ENCODE results near the gene CLINT1.

CLINT1 gene

DNA sequence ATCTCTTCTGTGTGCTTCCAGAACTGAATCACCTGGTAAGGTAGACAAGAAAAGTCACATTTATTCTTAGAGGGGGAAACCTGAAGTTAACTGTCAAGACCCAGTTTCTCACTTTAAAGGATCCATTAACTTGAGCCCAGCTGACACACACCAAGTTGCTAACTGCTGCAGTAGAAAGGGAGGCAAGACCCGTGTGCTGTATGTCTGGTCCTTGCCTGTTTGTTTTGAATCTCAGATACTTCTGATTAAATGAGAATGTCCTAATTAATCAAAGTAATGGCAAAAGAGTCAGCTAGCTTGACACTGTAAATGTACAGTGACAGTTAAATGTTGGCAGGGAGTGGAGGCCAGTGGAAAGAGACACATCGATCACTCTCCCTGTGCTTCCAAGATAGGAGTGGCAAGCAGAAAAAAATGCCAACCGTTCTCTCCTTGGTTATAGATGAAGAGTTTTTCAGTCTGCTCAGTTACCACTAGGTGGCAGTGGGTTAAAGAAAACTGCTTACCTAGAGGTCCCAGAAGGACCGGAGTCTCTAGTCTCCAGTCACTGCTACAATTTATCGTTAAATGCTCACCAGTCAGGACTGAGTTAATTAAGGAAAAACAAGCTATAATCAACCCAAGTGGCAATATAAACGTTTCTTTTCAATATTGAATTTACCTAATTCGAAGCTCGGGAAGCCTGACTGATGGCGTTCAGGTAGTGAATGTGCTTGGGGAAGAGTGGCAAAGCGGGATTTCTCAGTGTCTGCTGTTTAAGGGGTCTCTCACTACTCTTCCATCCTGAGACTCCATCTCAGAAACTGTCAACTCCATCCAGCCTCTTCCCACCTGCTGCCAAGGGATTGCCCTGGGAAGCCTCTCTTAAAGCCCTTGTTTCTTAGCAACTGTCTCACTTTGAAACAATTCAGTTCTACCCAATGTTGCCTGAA is 97.0 kb downstream of the CLINT1 start:
- no peaks in the 10 kb centered on the region for H3K27me3 Mint-ChIP-seq
- no peak overlapping the region for H3K4me3 Mint-ChIP-seq
- no peaks in the 10 kb centered on the region for H3K36me3 Mint-ChIP-seq
- no peaks in the 10 kb centered on the region for H3K4me1 Mint-ChIP-seq
- H3K9me3 Mint-ChIP-seq: no peaks in the 10 kb centered on the region
- H3K27ac Mint-ChIP-seq: no peak overlapping the region

DNA sequence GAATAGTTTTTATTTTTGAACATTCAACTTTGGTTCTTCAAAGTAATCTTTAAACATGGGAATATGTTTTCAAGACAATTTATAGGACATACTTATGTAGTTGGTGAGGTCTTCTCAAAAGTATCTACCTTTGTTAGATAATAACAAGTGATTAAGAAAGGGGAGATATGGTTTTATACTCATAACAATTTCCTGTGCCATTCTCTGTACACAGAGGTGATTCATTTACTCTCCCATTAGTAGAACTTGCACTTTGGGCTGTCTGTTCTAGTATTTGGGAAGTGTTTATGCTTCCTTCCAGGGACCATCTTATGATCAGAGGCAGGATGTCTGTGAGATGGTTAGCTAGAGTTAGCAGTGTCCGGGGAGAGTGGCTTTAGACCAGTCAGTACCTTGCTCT is 100.2 kb downstream of the CLINT1 start:
- H3K4me3 Mint-ChIP-seq: no peak overlapping the region
- no peaks in the 10 kb centered on the region for H3K27me3 Mint-ChIP-seq
- no peaks in the 10 kb centered on the region for H3K4me1 Mint-ChIP-seq
- peaks cover 4% of the 10 kb centered on the region for H3K36me3 Mint-ChIP-seq
- no peaks in the 10 kb centered on the region for H3K9me3 Mint-ChIP-seq
- no peak overlapping the region for H3K27ac Mint-ChIP-seq

DNA sequence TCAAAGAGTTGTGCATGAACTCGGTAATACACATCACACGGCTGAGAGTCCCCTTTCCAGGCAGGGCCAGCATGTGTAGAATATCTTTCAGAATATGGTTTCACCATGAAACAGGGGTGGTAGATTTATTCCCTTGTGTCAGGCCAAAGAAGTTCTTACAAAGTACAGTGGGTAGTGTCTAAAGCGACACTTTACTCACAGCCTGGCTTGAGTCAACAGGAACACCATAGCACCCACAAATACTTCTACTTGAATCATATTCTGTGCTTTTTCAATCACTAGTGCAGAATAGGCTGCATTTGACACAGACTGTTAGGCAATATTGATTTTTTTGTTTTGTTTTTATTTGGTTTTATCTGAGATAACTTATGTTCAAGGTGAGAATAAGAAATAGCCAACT is 102.8 kb downstream of the CLINT1 start:
- Mint-ChIP-seq H3K36me3 (peaks cover 8% of the 10 kb centered on the region), H3K4me3 (no peak overlapping the region)

DNA sequence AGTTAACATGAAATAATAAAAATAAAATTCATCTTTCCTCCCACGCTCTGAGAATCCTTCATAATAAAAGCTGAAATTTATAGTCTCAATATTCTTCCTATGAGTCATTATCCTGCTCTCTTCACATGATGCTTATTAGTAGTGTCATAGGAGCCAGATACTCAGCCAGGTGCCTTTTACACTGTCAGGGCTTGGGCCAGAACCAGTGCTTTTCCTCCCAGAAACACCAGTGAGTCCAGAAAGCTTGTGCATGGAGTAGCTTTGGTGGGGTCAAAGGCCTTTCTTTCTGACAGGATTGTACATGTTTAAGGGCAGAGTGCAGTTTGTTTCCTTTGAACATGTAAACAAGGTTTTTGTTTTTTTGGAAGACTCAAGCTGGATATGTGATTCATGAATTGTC is 108.6 kb downstream of the CLINT1 start:
- Mint-ChIP-seq H3K4me3 (no peak overlapping the region), H3K9me3 (no peaks in the 10 kb centered on the region), H3K27me3 (no peaks in the 10 kb centered on the region), H3K27ac (peak overlapping the region; percentile 12), H3K36me3 (peaks cover 6% of the 10 kb centered on the region), H3K4me1 (peaks cover 27% of the 10 kb centered on the region)

More for the DNA sequence above, 102.8 kb downstream of the CLINT1 start:
- Mint-ChIP-seq H3K27ac (no peak overlapping the region), H3K9me3 (no peaks in the 10 kb centered on the region), H3K27me3 (no peaks in the 10 kb centered on the region), H3K4me1 (no peaks in the 10 kb centered on the region)

DNA sequence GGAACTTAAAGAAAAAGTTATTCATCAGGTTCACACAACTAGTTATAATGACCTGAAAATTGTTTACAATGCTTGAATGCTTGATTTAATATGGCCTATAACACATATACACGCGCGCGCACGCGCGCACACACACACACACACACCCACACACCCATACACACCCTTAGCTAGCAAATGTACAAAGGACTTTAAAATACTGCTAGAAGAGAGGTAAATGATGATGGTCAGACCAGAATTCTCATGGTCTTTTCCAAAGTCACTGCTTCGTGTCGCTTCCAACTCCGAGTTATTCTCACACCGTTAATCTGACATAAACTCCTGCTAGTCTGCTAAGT is 109.5 kb downstream of the CLINT1 start:
- Mint-ChIP-seq H3K4me1 (peaks cover 34% of the 10 kb centered on the region), H3K9me3 (no peaks in the 10 kb centered on the region), H3K4me3 (no peak overlapping the region), H3K36me3 (peaks cover 5% of the 10 kb centered on the region), H3K27ac (no peak overlapping the region), H3K27me3 (no peaks in the 10 kb centered on the region)

DNA sequence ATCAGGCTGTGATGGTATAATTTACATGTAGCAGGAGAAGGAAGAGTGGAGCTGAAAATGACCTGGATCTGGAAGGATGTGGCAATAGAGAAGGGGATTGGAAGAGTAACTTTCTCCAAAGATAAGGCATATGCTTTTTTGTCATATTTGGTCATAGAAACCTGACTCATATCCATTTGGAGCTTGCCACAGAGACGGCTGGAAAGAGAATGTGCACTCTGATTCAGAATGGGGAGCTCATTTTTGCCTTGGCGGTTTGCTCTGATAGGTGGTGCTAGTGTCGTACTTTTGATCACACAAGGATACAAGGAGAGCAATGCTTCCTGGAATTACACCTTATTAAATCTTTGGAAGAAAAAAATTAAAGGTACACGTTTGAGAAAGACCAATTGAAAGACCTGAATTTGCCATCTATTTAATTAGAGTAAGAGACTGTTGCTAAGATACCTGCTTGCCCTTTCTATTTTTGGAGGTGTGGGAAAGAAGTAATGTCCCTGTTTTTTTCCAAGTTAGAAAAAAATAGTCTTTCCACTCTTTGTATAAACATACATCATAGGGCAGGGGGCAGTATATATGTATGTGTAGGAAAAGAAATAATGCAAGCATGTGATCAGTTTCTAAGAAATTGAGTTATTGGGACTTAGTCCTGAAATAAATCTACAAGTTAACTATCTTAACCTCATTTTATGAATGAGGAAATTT is 110.0 kb downstream of the CLINT1 start:
- Mint-ChIP-seq H3K4me3 (no peak overlapping the region), H3K27me3 (no peaks in the 10 kb centered on the region), H3K36me3 (peaks cover 5% of the 10 kb centered on the region), H3K27ac (no peak overlapping the region), H3K9me3 (no peaks in the 10 kb centered on the region), H3K4me1 (peaks cover 37% of the 10 kb centered on the region)

DNA sequence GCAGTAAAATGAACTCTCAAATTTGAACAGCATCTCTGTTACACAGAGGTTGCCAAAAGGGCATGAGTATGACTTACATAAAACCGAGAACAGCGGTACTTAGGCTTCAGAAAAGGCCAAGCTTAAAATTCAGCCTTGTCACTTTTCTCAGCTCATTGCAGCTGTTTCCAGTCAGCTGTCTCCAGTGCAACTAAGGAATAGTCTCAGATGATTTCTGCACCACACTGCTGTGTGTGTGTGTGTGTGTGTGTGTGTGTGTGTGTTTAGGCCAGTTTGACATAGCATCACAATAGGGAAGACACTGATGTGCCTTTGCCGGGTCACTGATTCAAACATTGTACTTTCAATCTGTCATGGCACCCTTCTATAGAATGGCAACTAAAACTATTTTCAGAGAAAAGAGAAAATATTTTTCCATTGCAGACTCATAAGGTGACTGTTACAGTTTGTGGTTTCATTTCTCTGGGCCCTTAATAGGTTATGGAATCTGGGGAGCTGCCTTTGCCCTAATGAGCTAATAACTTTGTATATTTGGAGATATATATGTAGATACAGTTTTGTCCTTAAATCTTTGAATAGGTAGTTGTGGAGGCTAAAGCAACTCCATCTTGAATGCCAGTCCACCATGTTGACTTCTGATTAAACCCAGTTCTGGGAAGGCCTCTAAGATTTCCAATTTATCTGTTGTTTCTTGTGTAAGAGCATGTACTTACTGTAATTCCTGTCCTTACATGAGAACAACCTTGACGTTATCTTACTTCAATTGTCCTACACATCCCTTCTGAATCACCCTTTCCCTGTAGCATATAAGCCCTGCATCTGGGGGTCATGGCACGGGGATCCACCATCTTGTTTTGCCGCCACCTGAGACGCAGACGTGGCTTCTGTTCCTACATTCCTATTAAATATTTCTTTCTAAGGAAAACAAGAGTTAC is 110.9 kb downstream of the CLINT1 start:
- H3K36me3 Mint-ChIP-seq: peaks cover 5% of the 10 kb centered on the region
- H3K27me3 Mint-ChIP-seq: no peaks in the 10 kb centered on the region
- H3K27ac Mint-ChIP-seq: no peak overlapping the region
- peaks cover 39% of the 10 kb centered on the region for H3K4me1 Mint-ChIP-seq
- no peaks in the 10 kb centered on the region for H3K9me3 Mint-ChIP-seq
- H3K4me3 Mint-ChIP-seq: no peak overlapping the region

DNA sequence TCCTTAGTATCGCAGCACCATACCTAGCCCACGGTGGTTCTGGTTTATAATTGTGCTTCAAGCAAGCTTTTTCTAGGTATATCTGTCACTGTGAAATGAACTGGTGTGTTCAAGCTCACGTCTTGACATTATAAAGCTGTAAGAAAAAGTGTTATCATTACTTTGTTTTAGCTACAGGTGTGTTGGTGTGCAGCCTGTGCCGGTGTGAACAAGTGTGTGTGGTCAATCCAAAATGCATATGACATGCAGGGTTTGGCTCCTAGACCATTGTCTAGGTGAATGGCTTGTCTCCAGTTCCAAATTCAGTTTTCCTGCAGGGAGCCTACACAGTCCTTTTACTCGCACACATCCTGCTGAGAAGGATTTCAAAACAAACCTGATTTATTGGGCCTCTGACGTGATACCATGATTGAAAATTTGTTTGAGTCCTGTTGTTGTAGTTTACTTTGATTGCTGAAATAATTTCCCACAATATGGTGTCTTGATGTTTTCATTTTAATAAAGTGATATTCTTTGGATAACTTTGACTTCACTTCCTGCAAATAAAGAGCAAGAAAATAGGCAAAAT is 111.7 kb downstream of the CLINT1 start:
- no peak overlapping the region for H3K27ac Mint-ChIP-seq
- H3K36me3 Mint-ChIP-seq: peaks cover under 1% of the 10 kb centered on the region
- H3K4me3 Mint-ChIP-seq: no peak overlapping the region
- peaks cover 43% of the 10 kb centered on the region for H3K4me1 Mint-ChIP-seq
- H3K27me3 Mint-ChIP-seq: no peaks in the 10 kb centered on the region
- no peaks in the 10 kb centered on the region for H3K9me3 Mint-ChIP-seq

DNA sequence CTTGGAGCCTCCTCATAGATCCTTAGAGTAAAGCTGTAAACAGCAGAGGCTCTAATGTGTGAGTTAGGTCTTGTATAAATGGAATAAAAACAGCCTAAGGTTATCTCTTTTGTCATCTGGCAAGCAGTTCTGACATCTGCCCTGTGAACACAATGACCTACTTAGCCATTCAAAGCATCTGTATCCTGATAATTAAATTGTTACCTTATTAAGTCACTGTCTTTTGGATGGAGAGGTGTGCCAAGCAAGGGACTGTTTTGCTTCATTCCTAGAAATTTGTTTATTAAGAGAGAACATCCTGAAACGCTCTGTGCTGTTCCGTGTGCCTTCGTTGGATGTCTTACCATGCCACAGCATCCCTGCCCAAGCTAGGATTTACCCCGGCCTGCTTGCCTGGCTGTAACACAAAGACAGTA is 113.9 kb downstream of the CLINT1 start:
- H3K4me1 Mint-ChIP-seq: peaks cover 42% of the 10 kb centered on the region
- no peaks in the 10 kb centered on the region for H3K9me3 Mint-ChIP-seq
- H3K27me3 Mint-ChIP-seq: no peaks in the 10 kb centered on the region
- no peaks in the 10 kb centered on the region for H3K36me3 Mint-ChIP-seq
- no peak overlapping the region for H3K27ac Mint-ChIP-seq
- H3K4me3 Mint-ChIP-seq: peak overlapping the region; percentile 95

DNA sequence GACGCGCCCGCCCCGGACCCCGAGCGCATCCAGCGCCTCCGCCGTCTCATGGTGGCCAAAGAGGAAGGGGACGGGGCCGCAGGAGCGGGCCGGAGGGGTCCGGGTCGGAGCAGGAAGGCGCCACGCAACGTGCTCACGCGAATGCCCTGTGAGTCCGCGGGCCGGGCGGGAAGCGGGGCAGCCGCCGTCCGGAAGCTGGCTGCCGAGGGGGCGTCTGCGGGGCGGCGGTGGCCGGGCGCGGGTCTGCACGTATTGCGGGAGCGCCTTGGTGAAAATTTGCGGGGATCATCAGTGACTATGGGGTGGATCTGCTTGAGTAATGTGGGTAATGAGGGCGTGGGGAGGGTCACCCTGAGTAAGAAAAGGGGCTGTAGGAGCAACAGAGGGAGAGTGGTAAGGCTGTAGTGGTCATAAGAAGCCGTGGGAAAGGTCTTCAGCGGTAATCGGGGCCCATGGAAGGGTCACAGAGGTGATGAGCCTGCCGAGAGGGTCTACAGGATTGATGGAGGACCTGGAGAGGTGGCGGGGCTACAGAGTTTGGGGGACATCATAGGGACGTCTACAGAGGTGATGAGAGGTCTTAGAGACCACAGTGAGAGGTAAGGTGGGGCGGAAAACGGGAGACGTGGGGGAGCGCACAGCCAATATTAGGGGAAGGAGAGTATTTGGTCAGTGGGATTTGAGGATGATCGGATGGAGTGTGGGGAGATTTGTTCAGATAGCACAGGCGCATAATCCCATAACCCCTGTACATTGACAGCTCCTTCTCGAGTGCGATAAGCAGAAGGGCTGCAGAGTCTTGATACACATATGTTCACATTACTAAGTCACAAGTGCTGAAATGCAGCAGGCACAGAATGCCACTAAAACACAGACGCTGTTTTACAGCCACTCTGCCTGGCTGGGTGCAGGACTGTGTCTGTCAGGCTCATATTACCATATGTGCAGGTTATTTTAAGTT is 114.6 kb downstream of the CLINT1 start:
- Mint-ChIP-seq H3K27ac (peak overlapping the region; percentile 89), H3K36me3 (no peaks in the 10 kb centered on the region), H3K4me3 (peak overlapping the region; percentile 95), H3K27me3 (no peaks in the 10 kb centered on the region), H3K9me3 (no peaks in the 10 kb centered on the region), H3K4me1 (peaks cover 38% of the 10 kb centered on the region)

DNA sequence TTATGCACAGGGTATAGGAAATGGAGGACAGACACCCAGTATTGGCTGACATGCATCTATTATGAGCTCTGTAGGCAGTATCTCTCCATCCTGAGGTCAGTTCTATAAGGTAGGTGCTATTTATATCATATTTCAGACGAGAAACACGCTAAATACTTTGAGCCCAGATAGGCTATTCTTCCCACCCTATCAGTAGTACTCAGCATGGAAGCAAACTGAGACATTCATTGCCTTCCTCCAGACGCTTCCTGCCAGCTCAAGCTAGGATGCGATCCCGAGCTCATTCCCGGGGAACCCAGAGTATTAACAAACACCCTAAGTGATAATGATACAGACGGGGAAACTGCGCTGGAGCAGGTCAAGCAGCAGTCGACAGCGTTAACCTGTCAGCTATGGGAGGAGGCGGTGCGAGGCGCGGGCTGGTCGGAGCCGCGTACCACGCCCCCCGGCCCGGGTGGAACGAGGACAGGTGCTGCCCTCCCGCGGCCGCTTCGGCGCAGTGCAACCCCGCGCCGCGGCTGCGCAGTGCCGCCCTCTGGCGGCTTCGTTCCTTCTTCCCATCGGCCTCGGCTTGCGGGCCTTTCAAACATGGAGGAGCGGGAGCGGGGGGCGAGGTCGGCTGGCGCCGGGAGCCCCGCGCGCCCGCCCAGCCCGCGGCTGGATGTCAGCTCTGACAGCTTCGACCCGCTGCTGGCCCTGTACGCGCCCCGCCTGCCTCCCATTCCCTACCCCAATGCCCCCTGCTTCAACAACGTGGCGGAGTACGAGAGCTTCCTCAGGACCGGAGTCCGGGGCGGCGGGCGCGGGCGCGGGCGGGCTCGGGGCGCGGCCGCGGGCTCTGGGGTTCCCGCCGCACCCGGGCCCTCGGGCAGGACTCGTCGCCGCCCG is 115.5 kb downstream of the CLINT1 start, which contains the start of gene LSM11:
TSS of gene LSM11 (plus strand) at position 550 of the 888 bp plus-strand sequence. CDS start at position 589, 39 bp downstream.
- H3K27me3 Mint-ChIP-seq: no peaks in the 10 kb centered on the region
- peak within 1 kb of the TSS; percentile 95 for H3K4me3 Mint-ChIP-seq
- H3K27ac Mint-ChIP-seq: peak within 1 kb of the TSS; percentile 89
- peaks cover 33% of the 10 kb centered on the region for H3K4me1 Mint-ChIP-seq
- peaks cover 1% of the 10 kb centered on the region for H3K36me3 Mint-ChIP-seq
- H3K9me3 Mint-ChIP-seq: no peaks in the 10 kb centered on the region

DNA sequence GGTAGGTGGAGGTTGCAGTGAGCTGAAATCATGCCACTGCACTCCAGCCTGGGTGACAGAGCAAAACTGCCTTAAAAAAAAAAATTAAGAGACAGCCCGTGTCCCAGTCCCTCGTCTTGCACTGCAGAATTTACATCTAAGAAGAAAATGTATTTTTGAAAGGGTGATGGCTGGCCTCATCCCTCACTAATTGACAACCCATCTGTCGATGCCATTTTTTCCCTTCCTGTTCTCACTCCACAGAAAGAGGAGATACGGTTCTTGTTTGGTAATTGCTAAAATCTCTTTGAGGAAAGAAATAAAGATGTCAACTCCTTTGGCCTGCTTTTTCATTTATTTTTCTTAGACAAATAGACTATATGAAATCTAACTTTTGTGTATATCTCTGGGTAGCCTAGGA is 117.8 kb downstream of the CLINT1 start:
- Mint-ChIP-seq H3K27ac (no peak overlapping the region), H3K27me3 (no peaks in the 10 kb centered on the region), H3K4me1 (peaks cover 24% of the 10 kb centered on the region), H3K9me3 (no peaks in the 10 kb centered on the region), H3K4me3 (no peak overlapping the region), H3K36me3 (peaks cover 10% of the 10 kb centered on the region)

DNA sequence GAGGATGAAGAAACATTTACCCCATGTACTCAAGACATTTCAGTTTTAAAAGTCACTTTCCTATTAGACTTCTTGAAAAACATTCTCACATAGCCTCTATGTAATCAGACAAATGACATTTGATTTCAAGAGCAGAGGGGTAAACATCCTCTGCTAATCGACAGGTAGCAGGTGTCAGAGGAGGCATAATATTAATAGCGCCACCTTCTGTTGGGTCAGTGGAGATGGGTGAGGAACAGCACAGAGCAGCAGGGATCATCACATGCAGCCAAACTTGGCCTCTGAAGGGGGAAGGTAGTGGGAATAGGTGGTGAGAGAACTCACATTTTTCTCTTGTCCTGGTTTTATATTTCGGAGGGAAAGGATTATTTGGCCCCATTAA is 118.7 kb downstream of the CLINT1 start:
- H3K27me3 Mint-ChIP-seq: no peaks in the 10 kb centered on the region
- H3K9me3 Mint-ChIP-seq: no peaks in the 10 kb centered on the region
- peaks cover 10% of the 10 kb centered on the region for H3K36me3 Mint-ChIP-seq
- H3K4me1 Mint-ChIP-seq: peaks cover 20% of the 10 kb centered on the region
- no peak overlapping the region for H3K27ac Mint-ChIP-seq
- no peak overlapping the region for H3K4me3 Mint-ChIP-seq

Data from activated naive CD4-positive, alpha-beta T cell treated with anti-CD3 and anti-CD28 coated beads, Interleukin-2, amount 50 U/mL, for 24 hours (primary cell).